ENCODE data around the gene AFAP1.

The AFAP1 gene

DNA sequence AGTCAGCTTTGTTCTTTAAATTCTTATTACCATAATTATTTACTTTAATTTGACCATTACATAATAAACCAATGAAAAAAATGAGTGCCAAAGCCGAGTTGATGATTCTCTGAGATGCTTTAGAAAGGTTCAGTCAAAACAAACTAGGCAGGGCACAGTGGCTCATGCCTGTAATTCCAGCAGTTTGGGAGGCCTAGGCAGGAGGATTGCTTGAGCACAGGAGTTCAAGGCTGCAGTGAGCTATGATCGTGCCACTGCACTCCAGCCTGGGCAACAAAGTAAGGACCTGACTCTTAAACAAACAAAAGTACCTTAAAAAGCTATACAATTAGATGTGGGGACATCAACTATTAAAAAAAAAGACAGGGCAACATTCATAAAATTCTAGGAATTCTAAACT is 75.0 kb downstream of the AFAP1 start:
- no peak for DNase-seq (ENCODE audit: low spot score)

DNA sequence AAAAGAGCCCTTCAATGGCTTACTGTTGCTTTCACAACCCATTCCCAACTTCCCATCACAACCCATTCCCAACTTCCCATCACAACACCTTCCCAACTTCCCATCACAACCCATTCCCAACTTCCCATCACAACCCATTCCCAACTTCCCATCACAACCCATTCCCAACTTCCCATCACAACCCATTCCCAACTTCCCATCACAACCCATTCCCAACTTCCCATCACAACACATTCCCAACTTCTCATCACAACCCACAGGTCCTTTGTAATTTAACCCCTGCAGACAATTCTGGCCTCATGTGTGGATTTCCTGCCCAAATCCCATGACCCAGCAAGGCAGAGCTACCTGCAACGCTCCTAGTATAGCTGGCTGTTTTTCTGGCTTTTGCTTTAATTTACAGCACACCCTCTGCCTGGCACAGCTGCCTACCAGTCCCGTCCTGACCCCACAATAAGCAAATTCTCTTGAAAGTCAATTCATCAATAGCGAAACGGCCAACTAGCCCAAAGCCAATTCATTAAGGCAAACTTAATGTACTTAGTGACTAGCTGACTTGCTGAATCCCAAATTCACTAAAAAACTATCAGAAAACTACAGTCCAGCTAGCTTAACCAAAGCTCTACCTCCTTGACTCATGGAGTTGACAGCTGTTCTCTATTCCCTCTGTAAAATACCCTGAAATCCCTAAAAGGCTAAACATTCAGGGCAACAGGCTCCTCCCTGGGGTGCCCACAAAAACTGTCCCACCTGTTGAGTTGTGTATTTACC is 75.6 kb downstream of the AFAP1 start:
- no peak for DNase-seq (ENCODE audit: low spot score)

DNA sequence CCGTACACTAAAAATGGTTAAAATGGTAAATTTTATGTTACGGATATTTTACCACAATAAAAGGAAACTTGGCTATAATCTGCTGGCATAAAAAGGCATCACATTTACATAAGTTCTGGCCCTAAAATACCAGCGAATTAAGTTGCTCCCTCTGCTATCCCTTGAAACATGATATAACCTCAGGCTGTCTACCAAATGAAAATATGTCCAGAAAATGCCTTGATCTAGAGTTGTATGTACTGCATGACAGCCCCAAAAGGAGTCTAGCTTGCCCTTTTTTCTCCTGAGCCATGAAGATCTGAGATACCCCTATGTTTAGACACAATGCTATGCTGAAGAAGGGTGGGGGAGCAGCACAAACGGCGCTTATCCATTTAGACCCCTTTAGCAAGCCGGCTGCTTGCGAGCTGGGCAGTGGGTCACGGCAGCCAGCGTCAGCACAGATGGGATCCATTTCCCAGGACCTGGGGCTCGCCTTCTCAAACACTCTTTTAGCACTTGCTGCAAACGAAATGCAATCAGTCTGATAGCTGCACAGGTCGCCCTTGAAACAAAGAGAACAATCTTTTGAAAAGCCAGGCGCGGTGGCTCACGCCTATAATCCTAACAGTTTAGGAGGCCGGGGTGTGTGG is 77.0 kb downstream of the AFAP1 start:
- DNase-seq (ENCODE audit: low spot score), result no peak

DNA sequence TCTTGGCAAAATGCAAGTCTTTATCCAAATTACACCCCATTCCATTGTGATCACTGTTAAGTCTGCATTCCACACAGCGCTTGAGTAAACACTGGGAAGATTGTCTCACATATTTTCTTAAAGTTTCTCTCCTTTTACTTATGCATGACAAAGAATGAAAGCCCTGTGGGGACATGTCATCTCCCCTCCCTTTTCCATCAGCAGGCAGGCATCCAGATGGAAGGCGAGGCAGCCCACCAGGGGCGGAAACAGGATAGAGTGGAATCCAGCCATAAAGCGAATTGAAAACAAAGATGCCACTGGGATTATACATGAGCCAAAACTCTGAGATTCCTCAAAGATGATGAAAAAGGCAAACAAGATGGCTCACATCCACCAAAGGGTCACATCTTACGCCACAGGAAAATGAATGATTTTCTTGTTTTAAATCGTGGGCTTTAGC is 78.2 kb downstream of the AFAP1 start:
- peak; percentile 22 for DNase-seq (ENCODE audit: low spot score)

DNA sequence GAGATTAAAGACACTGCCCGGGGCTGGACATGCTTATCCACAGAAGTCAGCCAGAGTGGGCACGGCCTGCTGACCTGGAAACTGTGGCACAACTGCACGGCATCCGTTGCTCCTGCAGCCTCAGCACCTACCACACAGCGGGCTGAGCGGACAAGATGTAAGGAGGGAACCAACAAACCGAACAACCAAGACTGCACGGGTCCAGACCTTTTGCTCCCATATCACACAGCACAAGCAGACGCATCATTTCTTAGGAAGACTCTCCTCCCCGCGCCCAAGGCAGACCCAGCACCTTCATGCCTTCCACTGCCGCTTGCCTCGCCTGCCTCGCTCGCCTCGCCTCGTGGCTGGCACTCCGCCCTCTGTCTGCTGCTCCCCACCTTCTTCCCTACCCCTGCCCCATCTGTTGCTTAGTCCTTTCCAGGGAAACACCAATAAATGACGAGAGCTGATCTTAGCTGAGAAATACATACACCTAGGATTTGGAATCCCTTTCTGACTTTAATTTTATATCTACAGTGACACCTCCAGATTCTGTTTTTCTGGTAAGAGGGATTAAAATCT is 79.0 kb downstream of the AFAP1 start:
- DNase-seq (ENCODE audit: low spot score), result no peak

DNA sequence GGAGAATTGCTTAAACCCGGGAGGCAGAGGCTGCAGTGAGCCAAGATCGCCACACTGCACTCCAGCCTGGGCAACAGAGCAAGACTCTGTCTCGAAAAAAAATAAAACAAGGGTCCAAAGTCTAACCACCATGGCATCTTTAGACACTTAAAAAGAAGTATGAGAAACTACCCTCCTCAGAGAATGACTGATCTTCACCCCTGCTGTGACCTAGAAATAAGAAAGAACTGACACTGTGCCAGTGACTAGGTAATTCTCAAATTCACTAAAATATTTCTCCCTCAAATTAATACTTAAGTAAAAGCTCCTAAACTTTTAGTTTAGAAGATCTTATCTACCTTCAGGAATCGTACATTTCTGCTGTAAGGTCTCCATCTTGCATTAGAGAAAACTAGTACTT is 80.3 kb downstream of the AFAP1 start:
- no peak for DNase-seq (ENCODE audit: low spot score)

DNA sequence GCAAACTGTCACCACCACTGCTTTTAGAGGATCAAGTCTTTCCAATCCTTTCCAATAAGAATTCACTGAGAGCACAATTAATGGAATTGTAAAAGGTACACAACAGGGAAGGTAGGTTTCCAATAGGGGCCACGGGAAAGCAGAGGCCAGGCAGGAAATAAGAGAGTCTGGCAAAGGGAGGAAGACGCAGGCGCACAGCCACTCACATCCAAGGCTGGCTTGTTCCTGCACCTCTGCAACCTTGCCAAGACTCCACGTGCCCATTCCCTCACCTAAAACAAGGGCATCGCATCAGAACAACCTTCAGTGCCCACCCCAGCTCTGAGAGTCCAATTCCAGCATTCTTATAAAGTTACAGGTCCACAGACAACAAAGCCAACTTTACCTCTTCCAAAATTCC is 81.2 kb downstream of the AFAP1 start:
- DNase-seq (ENCODE audit: low spot score), result no peak

DNA sequence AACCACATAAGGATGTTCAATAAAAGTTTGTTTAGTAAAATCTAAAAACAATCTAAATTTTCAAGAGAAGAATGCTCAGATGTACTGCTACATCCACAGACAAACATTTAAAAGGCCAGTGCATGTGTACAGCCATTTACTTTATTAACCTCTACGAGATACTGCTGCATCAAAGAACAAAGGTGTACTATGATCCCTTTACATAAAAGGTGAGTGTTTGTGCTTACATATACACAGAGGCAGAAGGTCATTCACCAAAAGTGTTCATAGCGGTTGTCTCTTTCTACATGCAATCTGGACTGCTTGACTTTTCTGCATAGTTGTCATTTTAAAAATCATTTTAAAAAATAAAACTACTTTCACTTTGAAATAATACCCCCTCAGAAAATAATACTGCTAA is 81.7 kb downstream of the AFAP1 start:
- no peak for DNase-seq (ENCODE audit: low spot score)

DNA sequence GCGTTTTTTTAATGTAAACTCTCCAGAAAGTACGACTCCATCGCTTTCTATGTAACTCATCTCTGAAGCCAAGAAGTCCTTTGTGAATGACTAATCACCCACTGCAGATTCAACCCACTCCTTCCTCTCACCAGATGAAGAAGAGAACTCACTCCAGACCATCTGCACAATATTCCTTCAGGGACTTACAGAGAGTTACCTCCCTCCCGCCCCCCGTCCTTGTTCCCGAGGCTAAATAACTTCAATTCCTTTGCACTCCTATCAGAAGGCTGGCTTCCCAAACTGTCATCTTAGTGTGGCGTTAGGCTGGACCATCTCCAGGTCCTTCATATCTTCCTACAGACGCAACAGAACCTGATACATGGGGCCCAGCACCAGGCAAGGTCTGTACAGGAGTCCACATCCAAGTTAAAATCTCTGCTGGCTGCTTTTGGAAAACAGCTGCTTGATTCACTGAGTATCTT is 82.4 kb downstream of the AFAP1 start:
- no peak for DNase-seq (ENCODE audit: low spot score)

DNA sequence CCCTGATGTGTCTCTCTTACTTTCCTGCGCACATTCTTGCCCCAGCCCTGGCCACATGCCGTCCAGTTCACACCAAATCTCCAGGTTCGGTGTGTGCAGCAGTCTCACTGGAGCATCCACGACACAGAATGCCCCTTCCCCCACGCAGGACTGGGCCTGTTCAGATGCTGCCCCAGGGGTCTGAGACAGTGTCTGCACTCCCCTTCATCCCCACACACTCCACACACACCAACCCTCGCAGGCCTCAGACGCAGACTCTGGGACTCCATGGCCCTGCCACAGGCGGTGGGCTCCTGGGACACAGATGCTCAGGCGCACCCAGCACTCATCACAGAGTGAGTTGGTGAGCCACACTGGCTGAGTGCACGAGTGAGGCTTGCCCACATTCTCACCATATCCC is 83.9 kb downstream of the AFAP1 start:
- no peak for DNase-seq (ENCODE audit: low spot score)

DNA sequence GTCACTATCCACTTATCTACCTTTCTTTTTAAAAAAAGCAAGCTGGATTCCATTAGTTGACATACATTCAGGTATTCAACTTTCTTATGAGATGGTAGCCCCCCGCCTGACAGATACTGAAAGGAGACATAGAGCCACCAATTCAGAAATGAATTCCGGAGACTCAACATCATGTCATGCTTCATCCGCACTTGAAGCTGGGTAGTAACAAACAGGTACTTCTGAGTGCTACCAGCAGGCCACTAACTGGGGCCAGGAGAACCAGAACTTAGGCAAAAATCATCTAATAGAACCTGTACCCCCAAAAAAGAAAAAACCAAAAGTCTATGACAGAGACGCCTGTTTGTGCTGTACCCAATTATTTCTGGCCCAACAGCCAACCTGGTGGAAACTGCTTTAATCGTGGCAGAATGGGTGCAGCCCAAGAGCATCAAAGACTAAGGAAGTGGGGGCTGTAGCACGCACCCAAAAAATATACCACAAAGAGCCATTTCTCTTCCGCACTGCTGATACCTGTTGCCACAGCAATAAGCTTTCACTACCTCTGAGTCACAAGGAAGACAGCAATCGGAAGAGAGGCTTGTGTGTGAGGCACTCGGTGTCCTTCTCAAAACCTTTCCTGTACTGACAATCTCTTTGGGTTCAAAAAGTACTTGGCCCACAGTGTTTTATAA is 84.8 kb downstream of the AFAP1 start:
- DNase-seq (ENCODE audit: low spot score), result no peak

DNA sequence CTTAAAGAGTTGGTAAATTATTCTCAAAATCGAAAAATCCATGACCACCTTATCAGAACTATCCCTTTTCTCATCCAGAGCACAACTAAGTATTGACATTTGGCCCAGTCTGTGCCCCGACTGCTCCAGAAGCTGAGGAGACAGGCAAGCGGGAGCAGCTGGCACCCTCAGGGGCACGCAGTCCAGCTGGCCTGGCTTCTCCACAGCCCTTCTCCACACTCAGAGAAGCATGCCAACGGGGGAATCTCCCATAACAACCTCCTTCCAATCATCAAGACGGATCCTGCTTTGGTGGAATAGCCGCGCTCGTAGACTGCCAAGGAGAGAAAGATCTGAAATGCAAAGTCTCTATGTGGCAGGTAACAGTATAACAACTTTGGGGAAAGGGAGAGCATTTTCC is 85.4 kb downstream of the AFAP1 start:
- DNase-seq (ENCODE audit: low spot score), result no peak

DNA sequence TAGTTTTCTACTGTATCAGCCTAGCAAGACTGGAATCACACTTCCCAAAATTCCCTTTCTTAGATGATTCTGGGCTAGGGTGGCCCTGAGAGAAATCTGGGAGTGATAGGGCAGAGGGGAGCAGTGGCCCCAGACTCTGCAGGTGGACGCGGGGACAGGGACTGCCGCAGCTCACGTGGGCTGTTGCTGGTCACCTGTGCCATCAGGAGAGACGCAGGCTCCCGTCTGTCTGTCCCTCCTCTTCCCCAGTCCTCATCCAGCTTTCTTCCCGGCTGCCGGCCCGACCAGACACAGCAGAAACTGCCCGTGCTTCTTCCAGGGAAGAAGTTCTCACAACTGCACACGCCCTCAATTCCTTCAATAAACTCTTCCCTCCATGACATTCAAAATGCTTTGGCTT is 86.4 kb downstream of the AFAP1 start:
- no peak for DNase-seq (ENCODE audit: low spot score)

DNA sequence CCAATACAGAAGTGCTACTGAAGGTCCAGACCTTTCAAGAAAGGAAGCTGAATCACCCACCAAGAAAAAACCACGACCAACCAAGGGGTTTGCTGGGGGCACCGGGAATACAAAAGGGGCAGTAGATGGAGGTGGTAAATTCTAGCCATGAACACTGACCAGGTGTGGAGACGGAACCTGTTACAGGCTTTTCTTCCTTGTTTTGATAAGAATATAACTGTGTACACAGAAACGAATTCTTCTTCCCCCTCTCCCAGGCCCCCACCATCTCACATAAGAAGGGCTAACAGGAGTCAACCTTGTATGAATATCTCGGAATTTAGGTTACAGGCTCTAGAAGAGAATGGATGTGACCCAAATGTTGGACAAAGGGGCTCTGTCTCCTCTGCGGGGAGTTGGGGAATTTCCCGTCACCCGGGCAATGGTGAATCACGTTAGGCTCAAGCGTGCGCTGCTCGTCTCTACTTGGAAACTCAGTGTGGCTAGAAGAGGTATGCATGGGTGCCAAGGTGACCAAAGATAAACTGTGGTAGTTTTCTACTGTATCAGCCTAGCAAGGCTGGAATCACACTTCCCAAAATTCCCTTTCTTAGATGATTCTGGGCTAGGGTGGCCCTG is 87.0 kb downstream of the AFAP1 start:
- no peak for DNase-seq (ENCODE audit: low spot score)

DNA sequence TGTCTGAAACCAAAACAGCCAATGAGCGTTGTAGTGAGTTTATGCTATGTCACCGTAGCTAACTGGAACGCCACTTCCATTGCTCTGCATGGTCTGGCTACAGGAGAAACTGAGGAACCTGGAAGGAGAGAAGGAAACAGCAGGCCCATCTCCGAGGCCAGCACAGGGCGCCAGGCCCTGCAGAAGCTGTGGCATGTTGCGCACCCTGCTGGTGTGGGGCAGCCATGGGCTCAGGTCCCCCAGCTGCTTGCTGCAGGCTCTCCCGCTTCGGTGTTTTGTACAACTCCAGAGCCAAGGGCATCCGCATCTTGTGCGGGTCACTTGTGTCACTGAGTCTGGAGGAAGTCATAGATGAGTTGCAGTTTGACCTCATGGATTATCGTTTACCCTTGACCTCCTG is 89.2 kb downstream of the AFAP1 start:
- DNase-seq (ENCODE audit: low spot score), result no peak

DNA sequence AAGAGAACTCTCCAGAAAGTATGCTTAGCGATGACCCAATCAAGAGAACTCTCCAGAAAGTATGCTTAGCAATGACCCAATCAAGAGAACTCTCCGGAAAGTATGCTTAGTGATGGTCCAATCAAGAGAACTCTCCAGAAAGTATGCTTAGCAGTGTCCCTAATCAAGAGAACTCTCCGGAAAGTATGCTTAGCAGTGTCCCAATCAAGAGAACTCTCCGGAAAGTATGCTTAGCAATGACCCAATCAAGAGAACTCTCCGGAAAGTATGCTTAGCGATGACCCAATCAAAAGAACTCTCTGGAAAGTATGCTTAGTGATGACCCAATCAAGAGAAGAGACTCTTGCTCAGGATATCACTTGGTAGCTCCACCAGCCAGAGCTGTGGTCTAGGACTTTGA is 92.5 kb downstream of the AFAP1 start:
- no peak for DNase-seq (ENCODE audit: low spot score)

DNA sequence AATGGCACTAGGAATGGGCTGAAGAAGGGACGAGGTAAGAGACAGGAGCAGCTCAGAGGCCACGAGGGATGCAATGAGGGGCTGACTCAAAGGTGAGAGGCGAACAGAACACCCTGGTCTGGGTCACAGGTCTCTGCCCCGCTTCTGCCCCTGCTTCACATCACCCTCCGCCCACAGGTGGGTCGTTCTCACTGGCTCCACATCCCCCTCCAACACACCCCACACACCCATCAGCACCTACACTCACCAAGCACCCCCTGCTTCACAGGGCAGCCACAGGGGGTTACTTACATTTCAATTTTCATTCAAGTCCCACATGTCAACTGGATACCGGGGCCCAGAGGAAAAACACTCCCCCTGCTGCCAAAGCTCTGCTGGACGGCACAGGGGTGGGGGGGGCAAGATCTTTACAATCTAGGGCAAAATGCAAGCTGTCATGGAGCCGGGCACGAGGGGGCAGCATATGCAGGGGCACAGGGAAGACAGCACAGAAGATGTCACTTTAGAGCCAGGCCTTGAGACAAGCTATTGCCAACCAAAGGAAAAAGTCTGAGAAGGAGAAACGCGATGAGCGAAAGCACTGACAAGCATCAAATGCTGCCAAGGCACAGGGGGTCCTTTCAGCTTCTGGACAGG is 94.0 kb downstream of the AFAP1 start:
- DNase-seq (ENCODE audit: low spot score), result no peak

DNA sequence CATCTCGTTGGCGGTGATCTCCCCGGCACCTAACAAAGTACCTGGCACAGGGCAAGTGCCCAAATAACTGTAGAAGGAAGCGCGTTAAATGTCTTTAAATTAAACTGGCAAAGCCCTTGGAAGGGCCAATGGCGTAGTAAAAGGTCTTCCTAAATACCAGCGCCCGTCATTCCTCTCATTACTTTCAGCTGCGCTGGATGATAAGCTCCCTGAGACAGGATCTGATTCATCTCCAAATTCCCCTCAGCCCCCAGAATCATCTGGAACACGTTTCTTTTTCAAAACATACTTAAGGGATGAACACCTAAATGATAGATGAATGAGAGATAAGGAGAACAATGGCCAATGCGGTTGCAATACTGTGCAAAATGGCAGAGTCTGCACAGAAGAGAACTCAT is 95.1 kb downstream of the AFAP1 start:
- peak; percentile 45 for DNase-seq (ENCODE audit: low spot score)

DNA sequence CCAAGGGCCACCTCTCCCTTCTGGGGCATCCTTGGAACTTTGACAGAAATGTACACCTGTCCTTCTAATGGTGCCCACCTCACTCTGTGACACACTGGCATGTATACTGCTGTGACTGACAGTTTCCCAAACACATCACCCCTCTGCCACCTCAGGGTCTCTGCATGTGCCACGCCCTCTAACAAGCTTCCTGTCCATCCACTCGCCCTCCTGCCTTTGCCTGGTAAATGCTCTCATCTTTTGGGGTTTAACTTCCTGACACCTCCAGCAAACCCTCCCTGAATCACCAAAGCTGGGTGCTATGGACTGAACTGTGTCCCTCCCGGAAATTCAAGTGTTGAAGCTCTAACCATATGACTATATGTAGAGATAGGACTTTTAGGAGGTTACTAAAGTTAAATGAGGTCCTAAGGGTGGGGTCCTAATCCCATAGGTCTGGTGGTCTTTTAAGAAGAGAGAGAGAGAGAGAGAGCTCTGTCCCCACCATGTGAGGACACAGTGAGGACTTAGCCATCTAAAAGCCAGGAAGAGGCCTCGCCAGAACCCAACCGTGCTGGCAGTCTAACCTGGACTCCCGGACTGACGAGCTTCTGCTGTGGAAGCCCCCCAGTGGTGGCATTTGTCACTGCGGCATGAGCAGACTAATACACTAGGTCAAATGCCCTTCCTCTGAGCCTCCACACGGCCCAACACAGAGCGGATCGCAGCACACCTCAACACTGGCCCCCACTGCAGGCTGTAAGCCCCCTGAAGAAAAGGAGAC is 95.6 kb downstream of the AFAP1 start:
- DNase-seq (ENCODE audit: low spot score), result peak; percentile 44

DNA sequence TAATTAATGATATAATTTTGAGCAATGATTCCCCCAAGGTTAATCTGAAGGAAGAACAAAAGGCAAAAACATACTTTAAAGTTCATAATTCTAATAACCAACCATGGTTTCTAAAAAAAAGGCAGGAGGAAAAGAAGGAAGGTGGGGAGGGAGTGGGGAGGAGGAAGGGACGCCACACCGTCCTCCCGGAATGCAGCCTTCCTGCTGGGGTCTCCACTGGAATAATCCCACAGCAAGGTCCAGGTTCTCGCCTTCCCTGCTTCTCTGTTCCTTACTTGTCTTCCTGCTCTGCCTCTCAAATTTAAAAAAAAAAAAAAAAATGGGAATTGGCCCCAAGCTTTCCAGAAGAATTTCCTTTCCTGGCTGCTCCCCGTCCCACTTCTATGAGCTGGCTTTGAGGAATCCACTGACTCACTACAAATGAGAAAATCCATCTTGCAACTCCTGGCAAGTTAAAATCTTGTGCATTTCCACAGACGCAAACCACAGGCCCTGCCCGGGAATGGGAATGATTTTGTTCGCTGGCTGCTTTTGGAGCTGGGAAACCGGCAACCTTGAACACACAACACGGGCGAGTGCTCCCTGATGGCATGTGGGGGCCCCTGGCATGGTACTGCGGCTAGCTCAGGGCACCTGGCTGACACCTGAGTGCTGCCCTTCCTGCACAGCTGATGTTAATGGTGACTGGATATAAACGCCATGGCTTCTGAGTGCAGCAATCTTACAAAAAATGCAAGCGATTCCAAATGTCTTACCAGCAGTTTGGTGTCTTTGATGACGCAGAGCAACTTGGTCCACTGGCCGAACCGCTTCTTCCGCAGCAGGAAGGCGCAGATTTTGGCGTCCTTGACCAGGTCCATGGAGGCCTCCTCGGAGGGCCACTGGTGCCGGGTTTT is 97.0 kb downstream of the AFAP1 start:
- peak; percentile 84 for DNase-seq (ENCODE audit: low spot score)

Data from kidney capillary endothelial cell (primary cell).